SU-DHL-6 (cell line): Measurements from ENCODE around the gene SLC35G6.

ENCODE experiments used
- CTCF ChIP-seq: fragments of 200-600 bp; sonication (generic); IDR thresholded peaks from one replicate; pipeline ENCODE4 v1.5.1; 2017; ENCODE audit warnings: antibody characterized with exemption, mild to moderate bottlenecking, low read length, moderate library complexity; ENCODE audit not compliant: insufficient read depth, poor library complexity, severe bottlenecking
- EZH2phosphoT487 ChIP-seq: fragments of 200-600 bp; sonication (generic), shearing (Covaris generic); conservative IDR thresholded peaks from 2 replicates; pipeline ENCODE4 v1.6.1; 2018; ENCODE audit warnings: mild to moderate bottlenecking, antibody characterized with exemption, low read length, moderate library complexity, mixed read lengths

- TF ChIP-seq CTCF (no peak), EZH2phosphoT487 (no peak)
Observed at GRCh38 chr17:7497636-7498035, 16.4 kb downstream of the SLC35G6 start.
